ENCODE data around the gene KDM2A.

GRCh38 chr11:67118181-67118766, 789 bp upstream of the KDM2A start:
- TF ChIP-seq POLR2A (IDR thresholded peaks at IDR 0.05) (no peak), CTCF (IDR thresholded peaks at IDR 0.05) (no peak)

All from lower leg skin (tissue), 3 donors.